HepG2 (cell line): ENCODE measurements around the gene FSD1. TPM values are rescaled to one million over a fixed set of nuclear protein-coding genes. Genes with fewer than 3 reads are reported as not detected.

Experiments
- CC2D1A ChIP-seq: sonication (generic); formaldehyde crosslinking; IDR thresholded peaks from 2 replicates; pipeline ENCODE4 v1.8.1; 2023; ENCODE audit warnings: mild to moderate bottlenecking, missing genetic modification reagents
- FOXC1 ChIP-seq: sonication (generic); formaldehyde crosslinking; IDR thresholded peaks from 2 replicates; pipeline ENCODE4 v1.8.0; 2022; ENCODE audit warnings: mild to moderate bottlenecking, missing genetic modification reagents, borderline replicate concordance
- KMT2B ChIP-seq: IDR thresholded peaks from 2 replicates; pipeline ENCODE4 v1.6.1; 2016; ENCODE audit warnings: missing genetic modification reagents, missing compliant biosample characterization
- MXI1 ChIP-seq: IDR thresholded peaks from 3 replicates; pipeline ENCODE4 v1.6.1; 2012; ENCODE audit warnings: low read depth, low read length, inconsistent platforms, borderline replicate concordance
- SKI ChIP-seq: fragments of 450-650 bp; IDR thresholded peaks from one replicate; pipeline ENCODE4 v1.6.1; 2018; ENCODE audit warnings: mild to moderate bottlenecking; ENCODE audit not compliant: partially characterized antibody
- TBX3 ChIP-seq: fragments of 450-650 bp; IDR thresholded peaks from 2 replicates; pipeline ENCODE4 v1.6.1; 2017; ENCODE audit warnings: antibody characterized with exemption, mild to moderate bottlenecking, inconsistent platforms, borderline replicate concordance
- ZNF547 ChIP-seq: sonication (generic); formaldehyde crosslinking; IDR thresholded peaks from 2 replicates; pipeline ENCODE4 v1.5.1; 2020; ENCODE audit warnings: mild to moderate bottlenecking, missing genetic modification reagents
- polyA plus RNA-seq, 8 experiments: library from polyadenylated mRNA; depleted of rRNA in 3 of 8; stranded (reverse) in 7 of 8; unstranded in 1 of 8; fragments of >200 nt; fragmentation: Illumina TruSeq in 4 of 8; extraction: Trizol in 4 of 8; gene quantifications; 2 replicates each; pipeline versions ENCODE4 v1.2.1 to v1.2.3, GENCODE V29; 2011 to 2016; ENCODE audit warnings: low read depth in 4 of 8, missing spikeins in 1 of 8, mixed read lengths in 1 of 8; ENCODE audit not compliant: insufficient read depth in 1 of 8
- total RNA-seq, 5 experiments: library from RNA; depleted of rRNA; stranded (reverse); fragments of >200 nt; fragmentation: Illumina TruSeq; extraction: Trizol; gene quantifications; 2 replicates each; pipeline ENCODE4 v1.2.3, GENCODE V29; 2016; ENCODE audit warnings: low read depth in 1 of 5
- TF ChIP-seq, protein P1 (sequence below): sonication (generic); formaldehyde crosslinking; IDR thresholded peaks from 2 replicates; pipeline ENCODE4 v1.4.0; 2020; ENCODE audit warnings: missing genetic modification reagents
- TF ChIP-seq, protein P2 (sequence below): sonication (generic); formaldehyde crosslinking; IDR thresholded peaks from 2 replicates; pipeline ENCODE4 v1.5.0; 2020; ENCODE audit warnings: mild to moderate bottlenecking, missing genetic modification reagents
- TF ChIP-seq, protein P3 (sequence below): sonication (generic); formaldehyde crosslinking; IDR thresholded peaks from 2 replicates; pipeline ENCODE4 v1.4.0; 2020; ENCODE audit warnings: missing genetic modification reagents, borderline replicate concordance
- TF ChIP-seq, protein P4 (sequence below): sonication (generic); formaldehyde crosslinking; IDR thresholded peaks from 2 replicates; pipeline ENCODE4 v1.8.1; 2023; ENCODE audit warnings: mild to moderate bottlenecking, missing genetic modification reagents, borderline replicate concordance
- TF ChIP-seq, protein P5 (sequence below): IDR thresholded peaks from 2 replicates; pipeline ENCODE4 v1.6.1; 2012; ENCODE audit warnings: low read depth, low read length, improper control_type of control experiment

The FSD1 gene
- total and polyA plus RNA-seq, 2 of the 13 experiments (the other 11 are each of a cell fraction or from before 2014, with no cell fraction given), result 0.29 to 0.66 TPM

DNA sequence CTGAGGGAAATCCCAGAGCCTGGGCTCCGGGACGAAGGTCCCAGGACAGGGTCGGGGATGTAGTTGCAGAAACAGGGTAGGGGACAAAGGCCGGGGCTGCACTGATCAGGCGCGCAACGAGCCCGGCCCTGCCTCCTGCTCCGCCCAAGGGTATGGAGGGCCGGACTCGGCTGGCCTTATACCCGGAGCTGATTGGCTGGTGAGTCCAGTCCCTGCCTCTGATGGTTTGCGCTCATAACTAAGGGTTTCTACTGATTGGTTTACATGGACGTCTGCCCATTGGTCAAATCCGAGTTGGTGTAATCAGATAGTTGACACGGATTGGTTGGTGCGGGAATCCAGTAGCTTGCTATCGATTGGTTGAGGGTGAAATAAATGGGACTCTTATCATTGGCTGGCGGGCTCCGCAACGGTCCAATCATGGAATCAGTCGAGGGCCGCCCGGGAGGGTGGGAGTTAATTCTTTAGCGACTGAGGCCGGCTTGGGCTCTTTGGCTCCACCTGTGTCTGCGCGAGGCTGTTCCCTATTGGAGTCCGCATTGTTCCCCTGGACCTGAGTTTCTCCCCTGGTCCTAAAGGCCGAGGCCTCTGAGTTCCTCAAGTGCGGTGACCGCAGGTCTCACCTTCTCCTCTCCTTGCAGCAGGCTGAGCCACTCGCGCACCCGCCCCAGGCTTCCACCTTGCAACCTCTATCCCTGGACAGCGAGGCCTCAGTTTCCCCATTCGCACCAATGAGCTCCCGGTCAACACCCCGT, 38.4 kb downstream of the FSD1 start (continued):
- TF ChIP-seq, protein P1, sequence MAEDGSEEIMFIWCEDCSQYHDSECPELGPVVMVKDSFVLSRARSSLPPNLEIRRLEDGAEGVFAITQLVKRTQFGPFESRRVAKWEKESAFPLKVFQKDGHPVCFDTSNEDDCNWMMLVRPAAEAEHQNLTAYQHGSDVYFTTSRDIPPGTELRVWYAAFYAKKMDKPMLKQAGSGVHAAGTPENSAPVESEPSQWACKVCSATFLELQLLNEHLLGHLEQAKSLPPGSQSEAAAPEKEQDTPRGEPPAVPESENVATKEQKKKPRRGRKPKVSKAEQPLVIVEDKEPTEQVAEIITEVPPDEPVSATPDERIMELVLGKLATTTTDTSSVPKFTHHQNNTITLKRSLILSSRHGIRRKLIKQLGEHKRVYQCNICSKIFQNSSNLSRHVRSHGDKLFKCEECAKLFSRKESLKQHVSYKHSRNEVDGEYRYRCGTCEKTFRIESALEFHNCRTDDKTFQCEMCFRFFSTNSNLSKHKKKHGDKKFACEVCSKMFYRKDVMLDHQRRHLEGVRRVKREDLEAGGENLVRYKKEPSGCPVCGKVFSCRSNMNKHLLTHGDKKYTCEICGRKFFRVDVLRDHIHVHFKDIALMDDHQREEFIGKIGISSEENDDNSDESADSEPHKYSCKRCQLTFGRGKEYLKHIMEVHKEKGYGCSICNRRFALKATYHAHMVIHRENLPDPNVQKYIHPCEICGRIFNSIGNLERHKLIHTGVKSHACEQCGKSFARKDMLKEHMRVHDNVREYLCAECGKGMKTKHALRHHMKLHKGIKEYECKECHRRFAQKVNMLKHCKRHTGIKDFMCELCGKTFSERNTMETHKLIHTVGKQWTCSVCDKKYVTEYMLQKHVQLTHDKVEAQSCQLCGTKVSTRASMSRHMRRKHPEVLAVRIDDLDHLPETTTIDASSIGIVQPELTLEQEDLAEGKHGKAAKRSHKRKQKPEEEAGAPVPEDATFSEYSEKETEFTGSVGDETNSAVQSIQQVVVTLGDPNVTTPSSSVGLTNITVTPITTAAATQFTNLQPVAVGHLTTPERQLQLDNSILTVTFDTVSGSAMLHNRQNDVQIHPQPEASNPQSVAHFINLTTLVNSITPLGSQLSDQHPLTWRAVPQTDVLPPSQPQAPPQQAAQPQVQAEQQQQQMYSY (CRISPR knock-in tag), result no peak; the same call in 1 of the 2 replicates
- TF ChIP-seq FOXC1 (CRISPR knock-in tag) (no peak), ZNF547 (CRISPR knock-in tag) (peak; percentile 38), CC2D1A (CRISPR knock-in tag) (no peak), KMT2B (peak; percentile 30; the same call in 1 of the 2 replicates), TBX3 (no peak), MXI1 (peak; percentile 51; the same call in 1 of the 3 replicates), SKI (no peak)
- TF ChIP-seq, protein P2, sequence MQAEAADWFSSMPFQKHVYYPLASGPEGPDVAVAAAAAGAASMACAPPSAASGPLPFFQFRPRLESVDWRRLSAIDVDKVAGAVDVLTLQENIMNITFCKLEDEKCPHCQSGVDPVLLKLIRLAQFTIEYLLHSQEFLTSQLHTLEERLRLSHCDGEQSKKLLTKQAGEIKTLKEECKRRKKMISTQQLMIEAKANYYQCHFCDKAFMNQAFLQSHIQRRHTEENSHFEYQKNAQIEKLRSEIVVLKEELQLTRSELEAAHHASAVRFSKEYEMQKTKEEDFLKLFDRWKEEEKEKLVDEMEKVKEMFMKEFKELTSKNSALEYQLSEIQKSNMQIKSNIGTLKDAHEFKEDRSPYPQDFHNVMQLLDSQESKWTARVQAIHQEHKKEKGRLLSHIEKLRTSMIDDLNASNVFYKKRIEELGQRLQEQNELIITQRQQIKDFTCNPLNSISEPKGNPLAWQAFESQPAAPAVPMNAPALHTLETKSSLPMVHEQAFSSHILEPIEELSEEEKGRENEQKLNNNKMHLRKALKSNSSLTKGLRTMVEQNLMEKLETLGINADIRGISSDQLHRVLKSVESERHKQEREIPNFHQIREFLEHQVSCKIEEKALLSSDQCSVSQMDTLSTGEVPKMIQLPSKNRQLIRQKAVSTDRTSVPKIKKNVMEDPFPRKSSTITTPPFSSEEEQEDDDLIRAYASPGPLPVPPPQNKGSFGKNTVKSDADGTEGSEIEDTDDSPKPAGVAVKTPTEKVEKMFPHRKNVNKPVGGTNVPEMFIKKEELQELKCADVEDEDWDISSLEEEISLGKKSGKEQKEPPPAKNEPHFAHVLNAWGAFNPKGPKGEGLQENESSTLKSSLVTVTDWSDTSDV (CRISPR knock-in tag), result no peak
- TF ChIP-seq, protein P3, sequence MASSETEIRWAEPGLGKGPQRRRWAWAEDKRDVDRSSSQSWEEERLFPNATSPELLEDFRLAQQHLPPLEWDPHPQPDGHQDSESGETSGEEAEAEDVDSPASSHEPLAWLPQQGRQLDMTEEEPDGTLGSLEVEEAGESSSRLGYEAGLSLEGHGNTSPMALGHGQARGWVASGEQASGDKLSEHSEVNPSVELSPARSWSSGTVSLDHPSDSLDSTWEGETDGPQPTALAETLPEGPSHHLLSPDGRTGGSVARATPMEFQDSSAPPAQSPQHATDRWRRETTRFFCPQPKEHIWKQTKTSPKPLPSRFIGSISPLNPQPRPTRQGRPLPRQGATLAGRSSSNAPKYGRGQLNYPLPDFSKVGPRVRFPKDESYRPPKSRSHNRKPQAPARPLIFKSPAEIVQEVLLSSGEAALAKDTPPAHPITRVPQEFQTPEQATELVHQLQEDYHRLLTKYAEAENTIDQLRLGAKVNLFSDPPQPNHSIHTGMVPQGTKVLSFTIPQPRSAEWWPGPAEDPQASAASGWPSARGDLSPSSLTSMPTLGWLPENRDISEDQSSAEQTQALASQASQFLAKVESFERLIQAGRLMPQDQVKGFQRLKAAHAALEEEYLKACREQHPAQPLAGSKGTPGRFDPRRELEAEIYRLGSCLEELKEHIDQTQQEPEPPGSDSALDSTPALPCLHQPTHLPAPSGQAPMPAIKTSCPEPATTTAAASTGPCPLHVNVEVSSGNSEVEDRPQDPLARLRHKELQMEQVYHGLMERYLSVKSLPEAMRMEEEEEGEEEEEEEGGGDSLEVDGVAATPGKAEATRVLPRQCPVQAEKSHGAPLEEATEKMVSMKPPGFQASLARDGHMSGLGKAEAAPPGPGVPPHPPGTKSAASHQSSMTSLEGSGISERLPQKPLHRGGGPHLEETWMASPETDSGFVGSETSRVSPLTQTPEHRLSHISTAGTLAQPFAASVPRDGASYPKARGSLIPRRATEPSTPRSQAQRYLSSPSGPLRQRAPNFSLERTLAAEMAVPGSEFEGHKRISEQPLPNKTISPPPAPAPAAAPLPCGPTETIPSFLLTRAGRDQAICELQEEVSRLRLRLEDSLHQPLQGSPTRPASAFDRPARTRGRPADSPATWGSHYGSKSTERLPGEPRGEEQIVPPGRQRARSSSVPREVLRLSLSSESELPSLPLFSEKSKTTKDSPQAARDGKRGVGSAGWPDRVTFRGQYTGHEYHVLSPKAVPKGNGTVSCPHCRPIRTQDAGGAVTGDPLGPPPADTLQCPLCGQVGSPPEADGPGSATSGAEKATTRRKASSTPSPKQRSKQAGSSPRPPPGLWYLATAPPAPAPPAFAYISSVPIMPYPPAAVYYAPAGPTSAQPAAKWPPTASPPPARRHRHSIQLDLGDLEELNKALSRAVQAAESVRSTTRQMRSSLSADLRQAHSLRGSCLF (CRISPR knock-in tag), result no peak
- TF ChIP-seq, protein P4, sequence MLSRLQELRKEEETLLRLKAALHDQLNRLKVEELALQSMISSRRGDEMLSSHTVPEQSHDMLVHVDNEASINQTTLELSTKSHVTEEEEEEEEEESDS, result no peak
- TF ChIP-seq, protein P5, sequence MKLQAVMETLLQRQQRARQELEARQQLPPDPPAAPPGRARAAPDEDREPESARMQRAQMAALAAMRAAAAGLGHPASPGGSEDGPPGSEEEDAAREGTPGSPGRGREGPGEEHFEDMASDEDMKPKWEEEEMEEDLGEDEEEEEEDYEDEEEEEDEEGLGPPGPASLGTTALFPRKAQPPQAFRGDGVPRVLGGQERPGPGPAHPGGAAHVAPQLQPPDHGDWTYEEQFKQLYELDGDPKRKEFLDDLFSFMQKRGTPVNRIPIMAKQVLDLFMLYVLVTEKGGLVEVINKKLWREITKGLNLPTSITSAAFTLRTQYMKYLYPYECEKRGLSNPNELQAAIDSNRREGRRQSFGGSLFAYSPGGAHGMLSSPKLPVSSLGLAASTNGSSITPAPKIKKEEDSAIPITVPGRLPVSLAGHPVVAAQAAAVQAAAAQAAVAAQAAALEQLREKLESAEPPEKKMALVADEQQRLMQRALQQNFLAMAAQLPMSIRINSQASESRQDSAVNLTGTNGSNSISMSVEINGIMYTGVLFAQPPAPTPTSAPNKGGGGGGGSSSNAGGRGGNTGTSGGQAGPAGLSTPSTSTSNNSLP, result peak; percentile 79; the same call in 1 of the 2 replicates
